Spleen (tissue), 11 donors: ENCODE results near the gene POSTN. TPM values are rescaled to one million over a fixed set of nuclear protein-coding genes. Genes with fewer than 3 reads are reported as not detected.

Source experiments
- DNase-seq: peaks from one replicate; pipeline ENCODE4 v3.0.0-alpha.2; 2020
- H3K27ac ChIP-seq, 8 donors: fragments of 200-600 bp; sonication (generic) in 7 of 8; 1 replicate in 4 of 8; 2 replicates in 4 of 8; pipeline versions ENCODE4 v1.5.0 to v1.8.0; 2016 to 2021; ENCODE audit warnings: inconsistent platforms in 4 of 8, mild to moderate bottlenecking in 4 of 8, moderate library complexity in 1 of 8
- H3K27me3 ChIP-seq, 7 donors: fragments of 200-600 bp; sonication (generic) in 6 of 7; replicated peaks in 1 of 7; 1 replicate in 4 of 7; 2 replicates in 3 of 7; pipeline versions ENCODE4 v1.5.0 to v1.8.0; 2016 to 2021; ENCODE audit warnings: inconsistent platforms in 3 of 7, mild to moderate bottlenecking in 1 of 7
- H3K36me3 ChIP-seq, 6 donors: fragments of 200-600 bp; sonication (generic) in 5 of 6; 1 replicate in 4 of 6; 2 replicates in 2 of 6; pipeline versions ENCODE4 v1.5.0 to v1.8.0; 2016 to 2021; ENCODE audit warnings: inconsistent platforms in 2 of 6
- H3K4me1 ChIP-seq, 6 donors: fragments of 200-600 bp; sonication (generic) in 5 of 6; 1 replicate in 3 of 6; 2 replicates in 3 of 6; pipeline versions ENCODE4 v1.5.0 to v1.8.0; 2016 to 2021; ENCODE audit warnings: inconsistent platforms in 3 of 6
- H3K4me3 ChIP-seq, 8 donors: fragments of 200-600 bp; sonication (generic) in 7 of 8; 1 replicate in 4 of 8; 2 replicates in 4 of 8; pipeline versions ENCODE4 v1.5.0 to v1.8.0; 2016 to 2021; ENCODE audit warnings: inconsistent platforms in 4 of 8, mild to moderate bottlenecking in 4 of 8, moderate library complexity in 2 of 8
- H3K9me3 ChIP-seq, 8 donors: fragments of 200-600 bp; sonication (generic) in 7 of 8; 1 replicate in 4 of 8; 2 replicates in 4 of 8; pipeline versions ENCODE4 v1.5.0 to v1.8.0; 2016 to 2021; ENCODE audit warnings: inconsistent platforms in 4 of 8
- CTCF ChIP-seq, 11 experiments: fragments of 200-600 bp in 7 of 11; fragments of 450-650 bp in 4 of 11; sonication (generic) in 4 of 11; IDR thresholded peaks in 8 of 11; conservative IDR thresholded peaks in 3 of 11; 1 replicate in 7 of 11; 2 replicates in 4 of 11; pipeline versions ENCODE4 v1.4.0 to v1.8.0; 2016 to 2021; ENCODE audit warnings: antibody characterized with exemption in 11 of 11, inconsistent platforms in 4 of 11, mild to moderate bottlenecking in 1 of 11
- POLR2A ChIP-seq, 3 donors: fragments of 450-650 bp; IDR thresholded peaks; one replicate each; pipeline ENCODE4 v1.5.1; 2017; ENCODE audit warnings: antibody characterized with exemption in 3 of 3, mild to moderate bottlenecking in 1 of 3
- POLR2AphosphoS5 ChIP-seq, 3 donors: sonication (generic); formaldehyde crosslinking; IDR thresholded peaks; one replicate each; pipeline ENCODE4 v1.5.1; 2017; ENCODE audit warnings: antibody characterized with exemption in 3 of 3
- WGBS, 5 donors: extraction: QIAGEN DNeasy Blood & Tissue Kit in 3 of 5; methylation state at CpG; one replicate each; pipeline versions ENCODE4 v1.1.5 to v1.1.7; 2013 to 2018; 5-methylcytosine and 5-hydroxymethylcytosine counted together
- intact Hi-C: fragments of 100-400 bp; cut with DNase I; formaldehyde crosslinking; loops from one replicate; pipeline ENCODE4 v1.15.0; 2023; ENCODE audit warnings: low total_unique reads
- polyA plus RNA-seq, 3 donors: library from polyadenylated mRNA; stranded (reverse); fragments of 200-250 nt; gene quantifications; one replicate each; pipeline ENCODE4 v1.2.1, GENCODE V29; 2013
- total RNA-seq, 7 donors: library from RNA; depleted of rRNA in 3 of 7; stranded (reverse); fragments of >200 nt in 3 of 7; fragmentation: NEBNext Ultra II Directional in 4 of 7; extraction: Animal tissue kit (Norgen Biotek cat#: 25700) in 4 of 7; gene quantifications; one replicate each; pipeline versions ENCODE4 v1.1.0 to v1.2.1, GENCODE V29; 2016 to 2021
- donor health status: healthy with polysubstance abuse.
- donor health status: DM: no; HTN: no; CAD: no; lungs with moderate emphysema.
- donor health status: DM: no; HTN: no; CAD: no.
- donor health status: Bipolar disorder and iron deficiency.
- donor health status: healthy.
- donor health status: DM: no; HTN: no; CAD: no.
- donor health status: DM: yes; HTN: yes; CAD: no.

The POSTN gene
- total and polyA plus RNA-seq, 10 donors = 0.17 to 2.2 (median 0.68) TPM; not detected in 1

GRCh38 chr13:37534181-37534580, 64.4 kb downstream of the POSTN start:
- no peaks in the 10 kb centered on the region for H3K27me3 ChIP-seq
- H3K4me3 ChIP-seq = no peak overlapping the region
- H3K9me3 ChIP-seq = peaks cover 0 to 26% (median 13%) of the 10 kb centered on the region in 8 donors
- 63 to 70% (median 68%) methylated on average over 3 of the region's 3 CpGs for WGBS, 5 donors
- intact Hi-C loops = no loop called here
- DNase-seq = no peak
- no peak overlapping the region for H3K27ac ChIP-seq
- H3K36me3 ChIP-seq = no peaks in the 10 kb centered on the region
- no peaks in the 10 kb centered on the region for H3K4me1 ChIP-seq
- TF ChIP-seq POLR2A (IDR thresholded peaks at IDR 0.05) (no peak), POLR2AphosphoS5 (IDR thresholded peaks at IDR 0.05) (no peak), CTCF (IDR thresholded peaks at IDR 0.05 in 8 of 11, conservative IDR thresholded peaks at IDR 0.05 in 3 of 11) (no peak)

DNA sequence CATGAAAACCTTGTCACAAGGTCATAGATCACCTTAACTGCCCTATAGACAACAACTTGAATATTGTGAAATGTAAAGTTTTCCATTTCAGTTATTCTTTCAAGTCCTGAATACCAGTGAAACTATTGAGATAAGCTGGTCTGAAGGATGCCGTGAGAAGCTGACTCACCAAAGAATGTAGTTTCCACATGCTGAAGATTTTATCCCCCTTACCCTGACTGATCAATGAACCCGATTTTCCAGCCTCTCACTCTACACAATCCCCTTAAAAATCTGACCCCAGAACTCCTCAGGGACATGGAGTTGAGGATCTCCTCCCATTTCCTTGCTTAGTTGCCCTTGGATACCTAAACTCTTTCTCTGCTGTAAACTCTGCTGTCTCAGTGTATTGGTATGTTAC, 67.5 kb downstream of the POSTN start:
- Histone ChIP-seq H3K27ac (no peak overlapping the region), H3K9me3 (peaks cover 0 to 26% (median 13%) of the 10 kb centered on the region in 8 donors), H3K4me3 (no peak overlapping the region), H3K27me3 (no peaks in the 10 kb centered on the region), H3K4me1 (no peaks in the 10 kb centered on the region), H3K36me3 (no peaks in the 10 kb centered on the region)
- DNase-seq = no peak
- TF ChIP-seq POLR2A (IDR thresholded peaks at IDR 0.05) = no peak
- TF ChIP-seq CTCF (IDR thresholded peaks at IDR 0.05 in 8 of 11, conservative IDR thresholded peaks at IDR 0.05 in 3 of 11) = no peak
- no peak for TF ChIP-seq POLR2AphosphoS5 (IDR thresholded peaks at IDR 0.05)
- intact Hi-C loops = no loop called here
- 71 to 88% (median 74%) methylated on average over 2 of the region's 2 CpGs for WGBS, 5 donors

- no peaks in the 10 kb centered on the region for H3K36me3 ChIP-seq
- no peak overlapping the region for H3K27ac ChIP-seq
- TF ChIP-seq POLR2A (IDR thresholded peaks at IDR 0.05) = no peak
- TF ChIP-seq CTCF (IDR thresholded peaks at IDR 0.05 in 8 of 11, conservative IDR thresholded peaks at IDR 0.05 in 3 of 11) = no peak
- no peak for TF ChIP-seq POLR2AphosphoS5 (IDR thresholded peaks at IDR 0.05)
- DNase-seq = no peak
- WGBS, 5 donors = 76 to 86% (median 83%) methylated on average over 2 of the region's 2 CpGs
- H3K27me3 ChIP-seq = no peaks in the 10 kb centered on the region
- H3K9me3 ChIP-seq = peaks cover 0 to 26% (median 13%) of the 10 kb centered on the region in 8 donors
- intact Hi-C loops = no loop called here
- no peak overlapping the region for H3K4me3 ChIP-seq
- no peaks in the 10 kb centered on the region for H3K4me1 ChIP-seq
Measured at GRCh38 chr13:37529751-37530385, 68.7 kb downstream of the POSTN start.

GRCh38 chr13:37526710-37527473, 71.7 kb downstream of the POSTN start:
- TF ChIP-seq CTCF (IDR thresholded peaks at IDR 0.05 in 8 of 11, conservative IDR thresholded peaks at IDR 0.05 in 3 of 11) (no peak), POLR2A (IDR thresholded peaks at IDR 0.05) (no peak), POLR2AphosphoS5 (IDR thresholded peaks at IDR 0.05) (no peak)
- H3K36me3 ChIP-seq = no peaks in the 10 kb centered on the region
- H3K27me3 ChIP-seq = no peaks in the 10 kb centered on the region
- no peak overlapping the region for H3K27ac ChIP-seq
- 75 to 86% (median 76%) methylated on average over 3 of the region's 3 CpGs for WGBS, 5 donors
- H3K4me1 ChIP-seq = no peaks in the 10 kb centered on the region
- no peak overlapping the region for H3K4me3 ChIP-seq
- intact Hi-C loops = no loop called here
- no peak for DNase-seq
- H3K9me3 ChIP-seq = peaks cover 0 to 18% (median 12%) of the 10 kb centered on the region in 8 donors
